OCI-LY7 (cell line): ENCODE data around the gene PDPN.

ENCODE experiments used
- CTCF ChIP-seq: fragments of 200-600 bp; sonication (generic); conservative IDR thresholded peaks from 2 replicates; pipeline ENCODE4 v1.5.1; 2014; ENCODE audit warnings: mild to moderate bottlenecking, antibody characterized with exemption, low read length, moderate library complexity, mixed read lengths
- EZH2phosphoT487 ChIP-seq: fragments of 200-600 bp; sonication (generic); IDR thresholded peaks from 2 replicates; pipeline ENCODE4 v1.6.1; 2018; ENCODE audit warnings: low read depth, borderline replicate concordance, mild to moderate bottlenecking, mixed run types, antibody characterized with exemption, low read length, moderate library complexity, mixed read lengths

DNA sequence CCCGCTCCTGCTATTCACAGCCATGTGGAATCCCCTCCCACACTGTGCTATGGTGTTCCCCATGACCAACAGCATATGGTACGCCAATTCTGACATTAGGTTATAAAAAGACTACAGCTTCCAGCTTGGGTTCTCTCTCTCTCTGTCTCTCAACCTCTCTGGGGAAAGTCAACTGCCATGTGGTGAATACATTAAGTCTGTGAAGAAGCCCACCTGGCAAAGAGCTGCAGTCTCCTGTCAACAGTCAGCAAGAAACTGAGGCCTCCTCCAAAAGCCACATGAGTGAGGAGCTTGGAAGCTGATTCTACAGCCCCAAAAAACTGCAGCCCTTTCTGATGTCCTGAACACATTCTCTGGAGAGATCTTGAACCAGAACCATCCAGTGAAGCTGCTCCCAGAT lies 44.8 kb upstream of the PDPN start:
- TF ChIP-seq CTCF: no peak
- no peak for TF ChIP-seq EZH2phosphoT487
